Stimulated activated CD8-positive, alpha-beta memory T cell treated with anti-CD3 and anti-CD28 coated beads, Interleukin-4, amount 100 ng/mL, for 4 hours (primary cell): ENCODE measurements around the gene UBE3C.
"Not testable (repeated sequence)": the region's sequence is repeated elsewhere in the genome, so short reads cannot be mapped to it uniquely, and the experiment has no call there.

Source experiments
- DNase-seq, 2 donors: peaks; one replicate each; pipeline ENCODE4 v3.0.0-alpha.2; 2020; ENCODE audit warnings: low read depth in 2 of 2, low spot score in 1 of 2

UBE3C gene

GRCh38 chr7:157138424-157139110, at the start of gene UBE3C:
TSS of gene UBE3C (plus strand) at chr7:157138926. CDS start at chr7:157139273, 347 bp downstream.
- DNase-seq: peak; percentile 72 to 81

GRCh38 chr7:157089100-157089610, 49.6 kb upstream of the UBE3C start:
- no peak for DNase-seq

- DNase-seq: no peak
These were observed 48.1 kb upstream of the UBE3C start for GRCh38 chr7:157090485-157091165.

- no peak for DNase-seq
These were observed 42.3 kb upstream of the UBE3C start for GRCh38 chr7:157096286-157097055.

- no peak for DNase-seq
These were observed 41.7 kb upstream of the UBE3C start for GRCh38 chr7:157097056-157097329.

GRCh38 chr7:157097569-157097968, 41.2 kb upstream of the UBE3C start:
- no peak for DNase-seq

GRCh38 chr7:157100005-157100404, 38.7 kb upstream of the UBE3C start:
- not testable (repeated sequence) for DNase-seq

- DNase-seq: not testable (repeated sequence)
These were observed 35.1 kb upstream of the UBE3C start for GRCh38 chr7:157103641-157104040.

- DNase-seq: no peak
These were observed 27.4 kb upstream of the UBE3C start for GRCh38 chr7:157111311-157111710.

- DNase-seq: no peak
These were observed 26.0 kb upstream of the UBE3C start for GRCh38 chr7:157112706-157113105.

GRCh38 chr7:157113607-157114006, 25.1 kb upstream of the UBE3C start:
- DNase-seq: no peak

- no peak for DNase-seq
These were observed 22.0 kb upstream of the UBE3C start for GRCh38 chr7:157116762-157117161.

GRCh38 chr7:157117796-157118195, 20.9 kb upstream of the UBE3C start:
- DNase-seq: no peak

GRCh38 chr7:157120181-157120580, 18.5 kb upstream of the UBE3C start:
- no peak for DNase-seq

GRCh38 chr7:157121184-157121715, 17.5 kb upstream of the UBE3C start:
- no peak for DNase-seq

GRCh38 chr7:157122800-157123495, 15.8 kb upstream of the UBE3C start:
- no peak for DNase-seq

- no peak for DNase-seq
These were observed 14.0 kb upstream of the UBE3C start for GRCh38 chr7:157124690-157125089.

- DNase-seq: no peak
These were observed 13.1 kb upstream of the UBE3C start for GRCh38 chr7:157125376-157126223.

GRCh38 chr7:157126921-157127320, 11.8 kb upstream of the UBE3C start:
- DNase-seq: no peak

GRCh38 chr7:157129200-157129599, 9.5 kb upstream of the UBE3C start:
- no peak for DNase-seq
